SU-DHL-6 (cell line): Measurements from ENCODE around the gene AVEN.

Experiments used
- EZH2phosphoT487 ChIP-seq: fragments of 200-600 bp; sonication (generic), shearing (Covaris generic); conservative IDR thresholded peaks from 2 replicates; pipeline ENCODE4 v1.6.1; 2018; ENCODE audit warnings: mild to moderate bottlenecking, antibody characterized with exemption, low read length, moderate library complexity, mixed read lengths
- TF ChIP-seq, protein P1 (sequence below): fragments of 200-600 bp; sonication (generic); IDR thresholded peaks from one replicate; pipeline ENCODE4 v1.5.1; 2017; ENCODE audit warnings: antibody characterized with exemption, mild to moderate bottlenecking, low read length, moderate library complexity; ENCODE audit not compliant: insufficient read depth, poor library complexity, severe bottlenecking

GRCh38 chr15:34043813-34044212 lies 4.8 kb upstream of the AVEN start:
- TF ChIP-seq, protein P1, sequence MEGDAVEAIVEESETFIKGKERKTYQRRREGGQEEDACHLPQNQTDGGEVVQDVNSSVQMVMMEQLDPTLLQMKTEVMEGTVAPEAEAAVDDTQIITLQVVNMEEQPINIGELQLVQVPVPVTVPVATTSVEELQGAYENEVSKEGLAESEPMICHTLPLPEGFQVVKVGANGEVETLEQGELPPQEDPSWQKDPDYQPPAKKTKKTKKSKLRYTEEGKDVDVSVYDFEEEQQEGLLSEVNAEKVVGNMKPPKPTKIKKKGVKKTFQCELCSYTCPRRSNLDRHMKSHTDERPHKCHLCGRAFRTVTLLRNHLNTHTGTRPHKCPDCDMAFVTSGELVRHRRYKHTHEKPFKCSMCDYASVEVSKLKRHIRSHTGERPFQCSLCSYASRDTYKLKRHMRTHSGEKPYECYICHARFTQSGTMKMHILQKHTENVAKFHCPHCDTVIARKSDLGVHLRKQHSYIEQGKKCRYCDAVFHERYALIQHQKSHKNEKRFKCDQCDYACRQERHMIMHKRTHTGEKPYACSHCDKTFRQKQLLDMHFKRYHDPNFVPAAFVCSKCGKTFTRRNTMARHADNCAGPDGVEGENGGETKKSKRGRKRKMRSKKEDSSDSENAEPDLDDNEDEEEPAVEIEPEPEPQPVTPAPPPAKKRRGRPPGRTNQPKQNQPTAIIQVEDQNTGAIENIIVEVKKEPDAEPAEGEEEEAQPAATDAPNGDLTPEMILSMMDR = no peak
- no peak for TF ChIP-seq EZH2phosphoT487
